Activated T-cell treated with anti-CD3 and anti-CD28 coated beads for 48 hours (primary cell): ENCODE results near the gene IL7R.
"Not testable (repeated sequence)": the region's sequence is repeated elsewhere in the genome, so short reads cannot be mapped to it uniquely, and the experiment has no call there.

Experiments
- DNase-seq: peaks from one replicate; pipeline ENCODE4 v3.0.0-alpha.2; 2020; ENCODE audit warnings: low read depth

IL7R gene

GRCh38 chr5:35876454-35876853, 19.8 kb downstream of the IL7R start:
- no peak for DNase-seq

- DNase-seq = no peak
Measured at GRCh38 chr5:35876922-35877321, 20.2 kb downstream of the IL7R start.

- DNase-seq = no peak
Measured at GRCh38 chr5:35877655-35878054, 21.0 kb downstream of the IL7R start.

DNA sequence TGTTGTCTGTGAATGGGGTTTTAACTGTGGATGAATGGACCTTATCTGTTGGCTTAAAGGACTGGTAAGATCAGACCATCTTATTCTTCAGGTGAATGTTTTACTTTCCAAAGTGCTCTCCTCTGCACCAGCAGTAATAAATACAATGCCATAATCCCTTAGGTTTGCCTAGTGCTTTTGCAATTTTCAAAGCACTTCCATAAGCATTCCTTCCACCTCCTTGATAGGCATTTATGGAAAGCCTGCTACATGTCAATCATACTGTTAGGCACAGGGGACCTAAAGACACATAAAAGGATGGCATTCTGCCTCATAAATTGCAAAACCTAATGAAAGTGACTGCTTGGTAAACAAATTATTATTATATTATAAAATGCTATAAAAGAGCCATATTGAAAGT, 21.4 kb downstream of the IL7R start:
- DNase-seq = no peak

- no peak for DNase-seq
Measured at GRCh38 chr5:35879096-35879495, 22.4 kb downstream of the IL7R start.

DNA sequence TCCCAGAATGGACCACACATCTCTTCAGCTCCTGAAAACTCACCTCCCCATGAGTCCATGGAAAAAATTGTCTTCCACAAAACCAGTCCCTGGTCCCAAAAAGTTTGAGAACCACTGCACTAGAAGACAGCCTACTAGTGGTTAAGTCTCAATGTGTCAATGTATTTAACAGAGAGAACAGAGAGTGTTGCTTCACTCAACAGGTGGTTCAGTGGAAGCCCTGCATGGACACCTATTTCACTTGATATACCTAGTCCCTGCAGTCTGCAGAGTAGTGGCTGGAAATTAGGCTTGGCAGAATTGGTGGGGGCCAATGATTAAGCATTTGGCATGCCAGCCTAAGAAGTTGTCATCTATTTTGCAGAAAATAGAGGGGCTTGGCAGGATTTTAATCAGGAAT, 23.0 kb downstream of the IL7R start:
- no peak for DNase-seq

DNA sequence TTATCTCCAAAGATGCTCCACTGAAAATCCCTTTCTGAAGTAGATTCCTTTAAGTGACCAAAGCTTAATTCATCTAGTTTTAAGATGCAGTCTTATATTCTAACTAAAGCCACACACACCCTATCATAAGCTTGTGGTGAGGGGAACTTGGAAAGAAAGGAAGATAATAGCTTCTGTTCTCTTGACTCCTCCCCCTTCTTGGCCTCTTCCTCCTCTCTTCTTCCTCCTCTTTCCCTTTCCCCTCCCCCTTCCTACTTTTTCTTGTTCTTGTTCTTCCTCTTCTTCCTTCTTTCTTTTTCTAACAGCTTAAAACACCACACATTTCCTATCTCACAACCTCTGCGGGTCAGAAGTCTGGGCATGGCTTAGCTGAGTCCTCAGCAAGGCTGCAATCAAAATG, 23.5 kb downstream of the IL7R start:
- no peak for DNase-seq

DNA sequence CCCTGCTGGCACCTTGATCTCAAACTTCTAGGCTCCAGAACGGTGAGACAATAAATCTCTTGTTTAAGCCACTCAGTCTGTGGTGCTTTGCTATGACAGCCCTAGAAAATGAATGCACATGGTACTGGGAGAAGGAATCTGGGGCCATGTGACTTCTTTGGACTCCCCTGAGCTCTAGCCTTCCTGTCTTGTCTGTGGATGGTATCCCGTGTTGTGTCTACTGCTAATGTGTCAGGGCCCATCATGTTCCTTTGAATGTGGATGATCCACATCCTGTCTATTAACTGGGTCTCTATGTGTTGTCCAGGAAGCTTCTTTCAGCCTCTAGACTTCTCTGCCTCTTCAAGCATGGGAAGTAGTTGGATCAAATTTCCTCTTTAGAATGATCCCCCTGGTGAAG, 25.1 kb downstream of the IL7R start:
- no peak for DNase-seq

DNA sequence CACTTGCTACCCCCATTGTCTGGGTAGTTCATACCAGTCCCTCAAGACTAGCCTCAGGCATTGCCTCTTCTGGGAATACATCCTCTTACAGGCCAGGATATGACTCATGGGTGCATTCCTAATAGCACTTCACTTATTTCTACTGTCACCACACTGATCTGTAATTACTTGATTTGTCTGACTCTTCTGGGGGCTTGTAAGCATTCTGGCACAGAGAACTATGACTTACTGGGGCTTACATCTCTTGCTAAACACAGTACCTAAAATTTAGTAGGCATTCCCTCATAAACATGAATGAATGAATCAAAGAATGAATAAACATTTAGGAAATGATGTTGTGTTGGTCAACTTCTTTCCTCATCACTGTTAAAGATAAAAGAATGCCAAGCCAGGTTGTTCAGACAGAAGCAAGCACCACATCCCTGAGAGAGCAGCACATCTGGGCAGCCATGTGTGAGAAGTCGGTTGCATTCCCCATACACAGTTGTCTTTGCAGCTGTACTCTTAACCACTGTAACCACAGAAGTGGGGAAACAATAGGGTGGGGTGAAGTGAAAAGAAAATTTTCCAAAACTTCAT, 27.6 kb downstream of the IL7R start:
- no peak for DNase-seq

GRCh38 chr5:35884773-35885172, 28.1 kb downstream of the IL7R start:
- no peak for DNase-seq

- DNase-seq = no peak
Measured at GRCh38 chr5:35886381-35886780, 29.7 kb downstream of the IL7R start.

- no peak for DNase-seq
Measured at GRCh38 chr5:35887321-35888100, 30.8 kb downstream of the IL7R start.

DNA sequence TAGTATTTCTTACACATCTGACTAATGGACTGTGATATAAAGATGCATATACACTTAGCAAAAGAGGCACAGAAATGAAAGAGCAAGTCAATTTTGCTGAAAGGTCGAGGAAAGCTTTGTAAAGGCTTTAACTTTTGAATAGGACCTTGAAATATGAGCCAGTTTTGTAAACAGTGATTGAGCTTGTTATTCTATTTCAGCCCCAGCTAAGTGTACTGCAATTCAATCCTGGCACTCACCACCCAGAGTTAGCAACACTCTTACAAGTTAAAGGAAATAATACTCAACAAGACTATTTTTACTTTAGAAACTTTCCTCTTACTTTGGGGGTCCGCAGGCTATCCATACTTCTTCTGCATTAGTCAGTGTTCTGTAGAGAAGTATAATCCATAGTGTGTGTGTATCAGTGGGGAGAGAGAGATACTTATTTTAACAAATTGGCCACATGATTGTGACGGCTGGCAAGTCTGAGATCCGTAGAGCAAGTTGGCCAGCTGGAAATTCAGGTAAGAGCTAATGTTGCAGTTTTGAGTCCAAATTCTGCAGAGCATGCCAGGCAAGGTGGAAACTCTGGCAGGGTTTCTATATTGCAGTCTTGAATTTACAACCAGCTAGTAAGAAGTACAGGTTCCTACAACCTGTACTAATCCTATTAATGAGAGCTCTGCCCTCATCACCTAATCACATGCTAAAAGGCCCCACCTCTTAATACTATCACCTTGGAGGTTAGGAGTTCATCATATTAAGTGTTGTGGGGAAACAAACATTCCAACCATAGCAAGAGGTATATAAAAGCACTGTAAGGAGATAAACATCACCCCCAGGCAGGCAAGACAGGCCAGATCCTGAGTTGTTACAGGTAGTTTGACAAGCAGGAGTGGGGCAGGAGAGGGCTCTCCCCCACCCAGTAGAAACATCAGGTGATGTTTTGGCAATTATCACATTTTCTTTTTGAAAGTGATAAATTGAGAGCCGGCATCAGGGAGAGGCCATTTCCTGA, 33.6 kb downstream of the IL7R start:
- DNase-seq = no peak

DNA sequence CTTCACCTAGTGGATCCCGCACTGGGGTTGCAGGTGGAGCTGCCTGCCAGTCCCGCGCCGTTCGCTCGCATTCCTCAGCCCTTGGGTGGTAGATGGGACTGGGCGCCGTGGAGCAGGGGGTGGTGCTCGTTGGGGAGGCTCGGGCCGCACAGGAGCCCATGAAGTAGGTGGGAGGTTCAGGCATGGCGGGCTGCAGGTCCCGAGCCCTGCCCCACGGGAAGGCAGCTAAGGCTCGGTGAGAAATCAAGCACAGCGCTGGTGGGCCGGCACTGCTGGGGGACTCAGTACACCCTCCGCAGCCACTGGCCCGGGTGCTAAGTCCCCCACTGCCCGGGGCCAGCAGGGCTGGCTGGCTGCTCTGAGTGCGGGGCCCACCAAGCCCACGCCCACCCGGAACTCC, 36.1 kb downstream of the IL7R start:
- DNase-seq = not testable (repeated sequence)

DNA sequence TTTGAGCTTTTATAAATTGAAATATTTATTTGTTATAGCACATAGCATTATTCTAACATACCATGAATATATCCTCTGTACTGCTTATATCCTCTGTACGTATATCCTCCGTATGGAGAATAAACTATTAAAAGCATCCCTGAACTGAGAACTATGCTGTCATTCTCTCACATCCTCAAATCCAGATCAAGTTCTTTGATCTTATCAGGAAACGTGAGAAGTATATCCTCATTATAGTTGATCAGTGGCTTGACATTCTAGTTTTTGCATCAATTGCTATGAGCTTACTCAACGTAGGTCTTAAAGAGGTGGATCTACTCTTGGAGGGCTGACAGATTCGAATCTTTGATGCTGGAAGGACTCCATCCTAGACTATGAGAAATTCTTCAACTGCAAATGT, 37.4 kb downstream of the IL7R start:
- no peak for DNase-seq

DNA sequence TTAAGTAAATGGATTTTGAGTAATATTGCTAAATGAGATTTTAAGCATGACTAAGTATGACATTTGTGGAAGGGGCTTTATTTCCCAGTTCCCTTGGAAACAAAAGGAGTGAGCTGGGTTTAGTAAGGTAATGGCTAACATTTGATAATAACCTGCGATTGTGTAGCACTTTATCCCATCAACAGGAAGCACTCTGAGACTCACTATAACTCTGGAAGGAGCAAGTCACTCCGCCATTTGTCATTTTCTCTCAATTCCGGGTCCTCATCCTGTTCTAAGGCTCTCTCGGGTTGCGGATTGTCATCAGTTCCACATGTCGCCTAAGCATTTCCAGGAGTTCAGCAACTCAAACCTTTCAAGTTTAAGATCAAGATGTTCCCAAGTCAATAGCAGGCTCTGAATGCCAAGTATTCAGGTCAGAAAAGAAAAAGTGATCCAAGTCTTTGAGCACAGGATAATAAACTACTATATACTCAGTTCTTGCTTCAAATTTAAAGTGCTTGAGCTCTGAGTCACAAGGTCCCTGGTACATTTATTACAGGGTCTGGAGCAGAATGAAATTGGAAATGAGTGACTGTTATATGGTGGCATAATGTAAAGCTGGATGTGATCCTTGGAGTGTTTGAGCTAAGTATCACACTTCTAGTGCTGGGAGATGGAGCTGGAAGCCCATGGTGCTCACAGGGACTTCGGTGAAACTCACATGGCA, 42.4 kb downstream of the IL7R start:
- DNase-seq = no peak

DNA sequence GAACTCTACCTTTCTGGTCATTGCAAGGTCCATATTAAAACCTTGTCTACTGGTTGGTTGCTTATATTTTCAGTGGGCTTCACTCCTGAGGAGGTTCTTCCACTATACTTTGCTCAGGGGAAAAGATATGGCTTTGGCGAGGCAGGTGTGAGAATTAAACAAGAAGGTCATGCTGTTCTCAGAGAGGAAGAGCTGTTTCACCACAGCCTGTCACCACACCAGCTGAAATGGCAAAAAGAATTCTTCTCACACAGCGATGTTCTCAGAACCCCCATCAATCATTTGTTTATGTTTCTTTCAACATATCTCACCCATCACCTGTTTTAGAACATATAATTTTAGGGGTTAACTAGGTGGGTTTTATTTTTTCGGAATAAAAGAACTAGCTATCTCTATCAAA, 43.1 kb downstream of the IL7R start:
- DNase-seq = no peak

GRCh38 chr5:35900972-35901695, 44.4 kb downstream of the IL7R start:
- no peak for DNase-seq

DNA sequence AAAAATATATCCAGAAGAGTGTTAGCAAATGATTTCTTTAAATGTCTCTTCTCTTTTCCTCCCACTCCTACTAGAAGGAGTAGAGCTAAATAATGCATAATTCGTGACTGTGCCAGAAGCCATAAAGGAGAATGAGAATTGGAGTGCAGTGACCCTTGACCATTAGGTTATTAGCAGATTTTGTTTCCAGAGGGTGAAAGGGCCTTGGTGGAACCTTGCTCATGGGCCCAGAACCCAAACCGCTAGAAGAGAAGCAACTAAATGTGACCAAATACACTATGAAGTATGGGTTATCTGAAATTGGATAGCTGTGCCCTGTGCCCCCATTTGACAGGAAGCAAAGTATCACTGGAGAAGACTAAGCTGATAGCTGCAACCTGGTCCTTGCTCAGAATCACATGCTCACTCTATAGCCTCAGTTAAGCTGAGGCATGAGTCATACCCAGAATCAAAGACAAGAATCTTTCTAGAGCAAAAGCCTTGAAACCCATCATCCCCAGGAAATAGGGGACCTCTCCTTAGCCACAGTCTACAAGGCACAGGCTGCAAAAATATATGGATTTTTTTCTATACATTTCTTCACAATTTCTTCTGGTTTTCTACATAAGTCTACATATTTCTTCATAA, 45.5 kb downstream of the IL7R start:
- DNase-seq = no peak

DNA sequence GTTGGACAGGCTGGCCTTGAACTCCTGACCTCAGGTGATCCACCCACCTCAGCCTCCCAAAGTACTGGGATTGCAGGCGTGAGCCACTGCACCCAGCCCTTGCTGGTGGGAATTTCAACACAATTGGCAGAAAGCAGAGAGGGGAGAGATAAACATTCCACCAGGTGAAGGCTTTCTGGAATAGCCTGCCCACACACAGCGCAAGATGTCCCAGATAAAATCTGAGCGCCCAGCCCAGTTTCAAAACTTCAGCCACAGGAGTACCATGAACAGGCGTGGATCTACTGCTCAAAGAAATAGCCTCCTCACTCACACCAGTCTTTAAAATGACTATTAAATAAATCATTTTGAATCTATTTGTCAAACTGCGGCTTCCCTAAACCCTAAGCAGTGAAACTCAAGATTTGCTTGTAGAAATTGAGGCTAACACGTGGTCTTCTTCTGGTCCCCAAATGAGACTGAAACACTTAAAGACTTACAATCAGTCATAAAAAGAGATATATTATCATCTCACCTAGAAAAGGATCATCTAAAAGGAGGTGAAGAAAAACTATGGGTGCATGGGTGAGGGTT, 47.0 kb downstream of the IL7R start:
- no peak for DNase-seq
